GM23248 (cell line): ENCODE measurements around the gene CMTM8. TPM values are rescaled to one million over a fixed set of nuclear protein-coding genes. Genes with fewer than 3 reads are reported as not detected.

ENCODE experiments used
- DNase-seq: peaks from one replicate; pipeline ENCODE4 v3.0.0-alpha.2; 2015
- H2AFZ ChIP-seq: fragments of 200-600 bp; sonication (generic); 2 replicates; pipeline ENCODE4 v1.6.1; 2016; ENCODE audit warnings: antibody characterized with exemption
- H3F3A ChIP-seq: fragments of 200-600 bp; sonication (generic); 2 replicates; pipeline ENCODE4 v1.6.1; 2016; ENCODE audit warnings: mild to moderate bottlenecking, antibody characterized with exemption, mixed run types; ENCODE audit not compliant: insufficient read depth
- H3K27ac ChIP-seq: fragments of 200-600 bp; sonication (generic); 2 replicates; pipeline ENCODE4 v1.5.1; 2016; ENCODE audit warnings: mild to moderate bottlenecking
- H3K27me3 ChIP-seq: fragments of 200-600 bp; sonication (generic); replicated peaks from 2 replicates; pipeline ENCODE4 v1.6.1; 2016; ENCODE audit warnings: mild to moderate bottlenecking; ENCODE audit not compliant: insufficient read depth
- H3K36me3 ChIP-seq: fragments of 200-600 bp; sonication (generic); 2 replicates; pipeline ENCODE4 v1.6.1; 2016; ENCODE audit warnings: low read depth, mild to moderate bottlenecking
- H3K4me1 ChIP-seq: fragments of 200-600 bp; sonication (generic); 2 replicates; pipeline ENCODE4 v1.6.1; 2016; ENCODE audit warnings: mild to moderate bottlenecking; ENCODE audit not compliant: insufficient read depth
- H3K4me2 ChIP-seq: fragments of 200-600 bp; sonication (generic); one replicate; pipeline ENCODE4 v1.6.1; 2016; ENCODE audit warnings: mild to moderate bottlenecking; ENCODE audit not compliant: unreplicated experiment
- H3K4me3 ChIP-seq: fragments of 200-600 bp; sonication (generic); 2 replicates; pipeline ENCODE4 v1.5.1; 2016; ENCODE audit warnings: mild to moderate bottlenecking
- H3K79me2 ChIP-seq: fragments of 200-600 bp; sonication (generic); 2 replicates; pipeline ENCODE4 v1.6.1; 2016; ENCODE audit warnings: mild to moderate bottlenecking; ENCODE audit not compliant: insufficient read depth
- H3K9ac ChIP-seq: fragments of 200-600 bp; sonication (generic); 2 replicates; pipeline ENCODE4 v1.6.1; 2016; ENCODE audit warnings: mild to moderate bottlenecking
- H3K9me2 ChIP-seq: fragments of 200-600 bp; sonication (generic); 2 replicates; pipeline ENCODE4 v1.6.1; 2016; ENCODE audit warnings: mixed run types, mild to moderate bottlenecking, moderate library complexity; ENCODE audit not compliant: insufficient read depth
- H3K9me3 ChIP-seq: fragments of 200-600 bp; sonication (generic); one replicate; pipeline ENCODE4 v1.6.1; 2017; ENCODE audit warnings: low read depth
- H4K20me1 ChIP-seq: fragments of 200-600 bp; sonication (generic); 2 replicates; pipeline ENCODE4 v1.6.0; 2016; ENCODE audit not compliant: insufficient read depth
- EZH2 ChIP-seq: fragments of 200-600 bp; sonication (generic); IDR thresholded peaks from 2 replicates; pipeline ENCODE4 v1.6.1; 2018; ENCODE audit warnings: antibody characterized with exemption, mild to moderate bottlenecking; ENCODE audit not compliant: insufficient read depth, poor library complexity, severe bottlenecking
- EZH2phosphoT487 ChIP-seq: fragments of 200-600 bp; sonication (generic); IDR thresholded peaks from 2 replicates; pipeline ENCODE4 v1.6.1; 2018; ENCODE audit warnings: antibody characterized with exemption, moderate library complexity, mild to moderate bottlenecking, low read depth; ENCODE audit not compliant: insufficient read depth
- WGBS, 2 experiments: methylation state at CpG; one replicate each; pipeline ENCODE4 v1.1.6; 2015 to 2017; ENCODE audit warnings: low lambda C conversion rate in 2 of 2, low coverage in 1 of 2; ENCODE audit errors: missing lambda C conversion rate in 2 of 2; 5-methylcytosine and 5-hydroxymethylcytosine counted together
- in situ Hi-C: fragments of 300-500 bp; cut with MboI; formaldehyde crosslinking; loops from 2 replicates; pipeline ENCODE4 v1.15.0; 2020
- polyA plus RNA-seq: library from polyadenylated mRNA; unstranded; fragments of >200 nt; fragmentation: Nextera tagmentation; extraction: Ambion mirVana; gene quantifications from 2 replicates; pipeline ENCODE4 v1.2.1, GENCODE V29; 2016
- total RNA-seq: library from RNA; depleted of rRNA; stranded (reverse); fragments of >200 nt; shearing (Covaris generic); gene quantifications from 2 replicates; pipeline ENCODE4 v1.2.3, GENCODE V29; 2014

Gene CMTM8
- total and polyA plus RNA-seq, 2 experiments from 2014 or later: not detected

GRCh38 chr3:32306072-32306471 lies 67.6 kb downstream of the CMTM8 start:
- Histone ChIP-seq H3K9me2 (no peaks in the 10 kb centered on the region), H3K9ac (no peak overlapping the region), H3F3A (no peaks in the 10 kb centered on the region), H3K4me2 (no peak overlapping the region), H4K20me1 (no peaks in the 10 kb centered on the region), H3K27ac (no peak overlapping the region), H2AFZ (no peak overlapping the region), H3K9me3 (no peaks in the 10 kb centered on the region), H3K4me3 (no peak overlapping the region), H3K79me2 (no peaks in the 10 kb centered on the region), H3K36me3 (no peaks in the 10 kb centered on the region), H3K4me1 (no peaks in the 10 kb centered on the region), H3K27me3 (peaks cover 54% of the 10 kb centered on the region)
- WGBS, 2 experiments: 41 to 47% methylated on average over 3 of the region's 3 CpGs
- DNase-seq: no peak
- no peak for TF ChIP-seq EZH2
- in situ Hi-C loops: no loop called here

GRCh38 chr3:32307591-32307990 lies 69.1 kb downstream of the CMTM8 start:
- in situ Hi-C loops: no loop called here
- no peak overlapping the region for H3K9ac ChIP-seq
- no peaks in the 10 kb centered on the region for H3K9me2 ChIP-seq
- no peaks in the 10 kb centered on the region for H3K9me3 ChIP-seq
- no peaks in the 10 kb centered on the region for H3K79me2 ChIP-seq
- H3K36me3 ChIP-seq: no peaks in the 10 kb centered on the region
- H2AFZ ChIP-seq: no peak overlapping the region
- no peak overlapping the region for H3K27ac ChIP-seq
- H3K27me3 ChIP-seq: peaks cover 54% of the 10 kb centered on the region
- no peaks in the 10 kb centered on the region for H4K20me1 ChIP-seq
- no peak for DNase-seq
- H3K4me1 ChIP-seq: no peaks in the 10 kb centered on the region
- no peak overlapping the region for H3K4me2 ChIP-seq
- H3K4me3 ChIP-seq: no peak overlapping the region
- TF ChIP-seq EZH2phosphoT487 (no peak), EZH2 (no peak)
- WGBS, 2 experiments: 47 to 70% methylated on average over 3 of the region's 3 CpGs
- no peaks in the 10 kb centered on the region for H3F3A ChIP-seq

- no peaks in the 10 kb centered on the region for H3K9me2 ChIP-seq
- no peak for TF ChIP-seq EZH2phosphoT487
- TF ChIP-seq EZH2: no peak
- DNase-seq: no peak
- H3K36me3 ChIP-seq: no peaks in the 10 kb centered on the region
- no peak overlapping the region for H2AFZ ChIP-seq
- in situ Hi-C loops: no loop called here
- H3K9ac ChIP-seq: no peak overlapping the region
- no peaks in the 10 kb centered on the region for H3K79me2 ChIP-seq
- no peaks in the 10 kb centered on the region for H4K20me1 ChIP-seq
- no peak overlapping the region for H3K27ac ChIP-seq
- H3K4me2 ChIP-seq: no peak overlapping the region
- H3K9me3 ChIP-seq: no peaks in the 10 kb centered on the region
- WGBS, 2 experiments: 37 to 38% methylated on average over 4 of the region's 4 CpGs
- H3F3A ChIP-seq: no peaks in the 10 kb centered on the region
- peaks cover 50% of the 10 kb centered on the region for H3K27me3 ChIP-seq
- no peak overlapping the region for H3K4me3 ChIP-seq
- H3K4me1 ChIP-seq: no peaks in the 10 kb centered on the region
These were observed 69.9 kb downstream of the CMTM8 start for GRCh38 chr3:32308378-32308777.

- H3F3A ChIP-seq: no peaks in the 10 kb centered on the region
- H2AFZ ChIP-seq: no peak overlapping the region
- no peak overlapping the region for H3K4me2 ChIP-seq
- H3K36me3 ChIP-seq: no peaks in the 10 kb centered on the region
- H3K79me2 ChIP-seq: no peaks in the 10 kb centered on the region
- no peaks in the 10 kb centered on the region for H3K9me3 ChIP-seq
- no peaks in the 10 kb centered on the region for H4K20me1 ChIP-seq
- H3K9ac ChIP-seq: no peak overlapping the region
- H3K9me2 ChIP-seq: no peaks in the 10 kb centered on the region
- H3K27ac ChIP-seq: no peak overlapping the region
- no peak overlapping the region for H3K4me3 ChIP-seq
- in situ Hi-C loops: no loop called here
- no peak for TF ChIP-seq EZH2
- no peak for TF ChIP-seq EZH2phosphoT487
- no peaks in the 10 kb centered on the region for H3K4me1 ChIP-seq
- peaks cover 45% of the 10 kb centered on the region for H3K27me3 ChIP-seq
- 58% methylated on average over 5 of the region's 5 CpGs for WGBS, 2 experiments
- DNase-seq: no peak
These were observed 71.3 kb downstream of the CMTM8 start for GRCh38 chr3:32309654-32310242.

- Histone ChIP-seq H3K4me2 (no peak overlapping the region), H3K36me3 (no peaks in the 10 kb centered on the region), H3K4me3 (no peak overlapping the region), H3K4me1 (no peaks in the 10 kb centered on the region), H3K9me3 (no peaks in the 10 kb centered on the region), H3F3A (no peaks in the 10 kb centered on the region), H3K27me3 (peaks cover 39% of the 10 kb centered on the region), H3K9me2 (no peaks in the 10 kb centered on the region), H3K27ac (no peak overlapping the region), H4K20me1 (no peaks in the 10 kb centered on the region), H2AFZ (no peak overlapping the region), H3K9ac (no peak overlapping the region), H3K79me2 (no peaks in the 10 kb centered on the region)
- no peak for DNase-seq
- in situ Hi-C loops: no loop called here
- 51 to 61% methylated on average over 5 of the region's 5 CpGs for WGBS, 2 experiments
- TF ChIP-seq EZH2phosphoT487: no peak
- TF ChIP-seq EZH2: no peak
These were observed 71.9 kb downstream of the CMTM8 start for GRCh38 chr3:32310336-32310735.
